OCI-LY1 (cell line): Measurements from ENCODE around the gene KIF17.

ENCODE experiments used
- H2AFZ ChIP-seq: fragments of 200-600 bp; sonication (generic), shearing (Covaris generic); 2 replicates; pipeline ENCODE4 v1.6.0; 2014; ENCODE audit warnings: antibody characterized with exemption, mild to moderate bottlenecking, low read length
- H3F3A ChIP-seq: fragments of 200-600 bp; sonication (generic), shearing (Covaris generic); 2 replicates; pipeline ENCODE4 v1.6.0; 2014; ENCODE audit warnings: mild to moderate bottlenecking, antibody characterized with exemption, low read length, moderate library complexity; ENCODE audit not compliant: insufficient read depth
- H3K27ac ChIP-seq: fragments of 200-600 bp; sonication (generic); 2 replicates; pipeline ENCODE4 v1.5.1; 2014; ENCODE audit warnings: low read length, mixed run types, mild to moderate bottlenecking, low read depth; ENCODE audit not compliant: poor library complexity, severe bottlenecking
- H3K27me3 ChIP-seq: fragments of 200-600 bp; sonication (generic); 2 replicates; pipeline ENCODE4 v1.6.0; 2014; ENCODE audit warnings: antibody characterized with exemption, mild to moderate bottlenecking, low read length, moderate library complexity; ENCODE audit not compliant: insufficient read depth
- H3K36me3 ChIP-seq: fragments of 200-600 bp; sonication (generic); 2 replicates; pipeline ENCODE4 v1.6.1; 2014; ENCODE audit warnings: mild to moderate bottlenecking, antibody characterized with exemption, low read length, moderate library complexity, mixed read lengths; ENCODE audit not compliant: insufficient read depth
- H3K4me1 ChIP-seq: fragments of 200-600 bp; sonication (generic); 2 replicates; pipeline ENCODE4 v1.5.1; 2014; ENCODE audit warnings: mild to moderate bottlenecking, low read length, moderate library complexity; ENCODE audit not compliant: insufficient read depth, severe bottlenecking
- H3K4me2 ChIP-seq: fragments of 200-600 bp; sonication (generic), shearing (Covaris generic); 2 replicates; pipeline ENCODE4 v1.6.1; 2014; ENCODE audit warnings: low read length
- H3K4me3 ChIP-seq: fragments of 200-600 bp; sonication (generic); 2 replicates; pipeline ENCODE4 v1.5.1; 2014; ENCODE audit warnings: low read length, low read depth, mild to moderate bottlenecking, mixed read lengths; ENCODE audit not compliant: poor library complexity, severe bottlenecking
- H3K79me2 ChIP-seq: fragments of 200-600 bp; shearing (Covaris generic); 2 replicates; pipeline ENCODE4 v1.6.1; 2016; ENCODE audit warnings: mixed run types, low read length, mixed read lengths; ENCODE audit not compliant: insufficient read depth
- H3K9ac ChIP-seq: fragments of 200-600 bp; sonication (generic), shearing (Covaris generic); 2 replicates; pipeline ENCODE4 v1.6.1; 2014; ENCODE audit warnings: mild to moderate bottlenecking, low read length, mixed read lengths
- H3K9me2 ChIP-seq: fragments of 200-600 bp; sonication (generic), shearing (Covaris generic); 2 replicates; pipeline ENCODE4 v1.6.1; 2014; ENCODE audit warnings: low read depth, mild to moderate bottlenecking, low read length, mixed read lengths
- H3K9me3 ChIP-seq: fragments of 200-600 bp; shearing (Covaris generic); 2 replicates; pipeline ENCODE4 v1.6.1; 2014; ENCODE audit warnings: low read length, mixed read lengths
- H4K20me1 ChIP-seq: fragments of 200-600 bp; sonication (generic), shearing (Covaris generic); 2 replicates; pipeline ENCODE4 v1.6.0; 2016; ENCODE audit warnings: mild to moderate bottlenecking, low read length; ENCODE audit not compliant: insufficient read depth
- CTCF ChIP-seq: fragments of 200-600 bp; sonication (generic), shearing (Covaris generic); IDR thresholded peaks from 2 replicates; pipeline ENCODE4 v1.5.1; 2017; ENCODE audit warnings: mild to moderate bottlenecking, antibody characterized with exemption, low read length, moderate library complexity, mixed read lengths
- EZH2 ChIP-seq: fragments of 200-600 bp; sonication (generic), shearing (Covaris generic); IDR thresholded peaks from 2 replicates; pipeline ENCODE4 v1.8.0; 2017; ENCODE audit warnings: borderline replicate concordance, mixed run types, mild to moderate bottlenecking, antibody characterized with exemption, low read length, moderate library complexity, mixed read lengths

KIF17 gene

GRCh38 chr1:20708891-20709290 lies 8.9 kb downstream of the KIF17 start:
- H3K27me3 ChIP-seq, result peaks cover 6% of the 10 kb centered on the region

GRCh38 chr1:20708057-20708456 lies 9.8 kb downstream of the KIF17 start:
- Histone ChIP-seq H3K36me3 (no peaks in the 10 kb centered on the region), H3K4me3 (no peak overlapping the region), H3K27ac (no peak overlapping the region), H3K4me1 (no peaks in the 10 kb centered on the region), H3F3A (no peaks in the 10 kb centered on the region), H3K4me2 (no peak overlapping the region), H2AFZ (no peak overlapping the region), H3K27me3 (peaks cover 6% of the 10 kb centered on the region), H3K79me2 (no peaks in the 10 kb centered on the region), H3K9ac (no peak overlapping the region), H3K9me2 (no peaks in the 10 kb centered on the region), H4K20me1 (no peaks in the 10 kb centered on the region), H3K9me3 (no peaks in the 10 kb centered on the region)
- TF ChIP-seq CTCF, result no peak
- no peak for TF ChIP-seq EZH2

More at GRCh38 chr1:20708891-20709290, 8.9 kb downstream of the KIF17 start:
- H3K9ac ChIP-seq, result no peak overlapping the region
- no peaks in the 10 kb centered on the region for H3F3A ChIP-seq
- H3K79me2 ChIP-seq, result no peaks in the 10 kb centered on the region
- no peaks in the 10 kb centered on the region for H3K9me2 ChIP-seq
- TF ChIP-seq CTCF, result no peak
- no peak for TF ChIP-seq EZH2
- no peaks in the 10 kb centered on the region for H4K20me1 ChIP-seq
- H3K4me3 ChIP-seq, result no peak overlapping the region
- no peak overlapping the region for H3K27ac ChIP-seq
- H3K36me3 ChIP-seq, result no peaks in the 10 kb centered on the region
- H3K9me3 ChIP-seq, result no peaks in the 10 kb centered on the region
- H2AFZ ChIP-seq, result no peak overlapping the region
- H3K4me2 ChIP-seq, result no peak overlapping the region
- H3K4me1 ChIP-seq, result no peaks in the 10 kb centered on the region

- H3K27me3 ChIP-seq, result peaks cover 6% of the 10 kb centered on the region
- H2AFZ ChIP-seq, result no peak overlapping the region
- no peaks in the 10 kb centered on the region for H4K20me1 ChIP-seq
- H3K9me3 ChIP-seq, result no peaks in the 10 kb centered on the region
- H3K4me2 ChIP-seq, result no peak overlapping the region
- H3F3A ChIP-seq, result no peaks in the 10 kb centered on the region
- H3K79me2 ChIP-seq, result no peaks in the 10 kb centered on the region
- H3K4me3 ChIP-seq, result no peak overlapping the region
- H3K9me2 ChIP-seq, result no peaks in the 10 kb centered on the region
- H3K36me3 ChIP-seq, result no peaks in the 10 kb centered on the region
- TF ChIP-seq CTCF (no peak), EZH2 (no peak)
- no peaks in the 10 kb centered on the region for H3K4me1 ChIP-seq
- no peak overlapping the region for H3K9ac ChIP-seq
- H3K27ac ChIP-seq, result no peak overlapping the region
Observed at GRCh38 chr1:20706841-20707240, 11.0 kb downstream of the KIF17 start.
